SU-DHL-6 (cell line): ENCODE data around the gene SPTBN1.

Experiments
- EZH2phosphoT487 ChIP-seq: fragments of 200-600 bp; sonication (generic), shearing (Covaris generic); conservative IDR thresholded peaks from 2 replicates; pipeline ENCODE4 v1.6.1; 2018; ENCODE audit warnings: mild to moderate bottlenecking, antibody characterized with exemption, low read length, moderate library complexity, mixed read lengths
- TF ChIP-seq, protein P1 (sequence below): fragments of 200-600 bp; sonication (generic); IDR thresholded peaks from one replicate; pipeline ENCODE4 v1.5.1; 2017; ENCODE audit warnings: antibody characterized with exemption, mild to moderate bottlenecking, low read length, moderate library complexity; ENCODE audit not compliant: insufficient read depth, poor library complexity, severe bottlenecking

DNA sequence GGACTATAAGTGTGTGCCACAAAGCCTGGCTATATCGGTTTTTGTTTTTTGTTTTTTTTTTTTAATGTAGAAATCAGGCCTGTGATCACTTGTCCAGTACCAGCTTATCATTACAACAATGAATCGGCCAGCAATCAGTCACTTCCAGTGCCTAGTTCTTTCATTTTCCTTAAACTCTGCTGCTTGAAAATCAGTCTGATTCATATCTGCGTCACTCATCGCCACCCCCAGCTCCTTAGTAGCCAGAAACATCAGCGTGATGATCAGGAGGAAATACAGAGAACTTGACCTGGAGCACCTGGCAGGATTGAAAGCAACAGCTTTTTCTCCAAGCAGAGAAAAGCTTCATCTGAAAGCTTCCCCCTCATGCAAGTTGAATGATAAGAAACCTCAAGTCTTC, 75.4 kb downstream of the SPTBN1 start:
- TF ChIP-seq, protein P1, sequence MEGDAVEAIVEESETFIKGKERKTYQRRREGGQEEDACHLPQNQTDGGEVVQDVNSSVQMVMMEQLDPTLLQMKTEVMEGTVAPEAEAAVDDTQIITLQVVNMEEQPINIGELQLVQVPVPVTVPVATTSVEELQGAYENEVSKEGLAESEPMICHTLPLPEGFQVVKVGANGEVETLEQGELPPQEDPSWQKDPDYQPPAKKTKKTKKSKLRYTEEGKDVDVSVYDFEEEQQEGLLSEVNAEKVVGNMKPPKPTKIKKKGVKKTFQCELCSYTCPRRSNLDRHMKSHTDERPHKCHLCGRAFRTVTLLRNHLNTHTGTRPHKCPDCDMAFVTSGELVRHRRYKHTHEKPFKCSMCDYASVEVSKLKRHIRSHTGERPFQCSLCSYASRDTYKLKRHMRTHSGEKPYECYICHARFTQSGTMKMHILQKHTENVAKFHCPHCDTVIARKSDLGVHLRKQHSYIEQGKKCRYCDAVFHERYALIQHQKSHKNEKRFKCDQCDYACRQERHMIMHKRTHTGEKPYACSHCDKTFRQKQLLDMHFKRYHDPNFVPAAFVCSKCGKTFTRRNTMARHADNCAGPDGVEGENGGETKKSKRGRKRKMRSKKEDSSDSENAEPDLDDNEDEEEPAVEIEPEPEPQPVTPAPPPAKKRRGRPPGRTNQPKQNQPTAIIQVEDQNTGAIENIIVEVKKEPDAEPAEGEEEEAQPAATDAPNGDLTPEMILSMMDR: no peak
- no peak for TF ChIP-seq EZH2phosphoT487
